ENCODE results near the gene NOTCH2.
A peak's percentile ranks its signal among the peaks of the same experiment; 100 is the strongest.

NOTCH2 gene

GRCh38 chr1:119887427-119887826, 182.0 kb downstream of the NOTCH2 start:
- no peak for DNase-seq (ENCODE audit: low spot score in 2 of 2)
- no peak overlapping the region for H3K4me3 ChIP-seq
- H3K4me1 ChIP-seq: no peaks in the 10 kb centered on the region
- in situ Hi-C loops (cut with MboI; ENCODE audit: low sequenced_read_pairs): no loop called here
- H3K27me3 ChIP-seq (ENCODE audit: low read depth): peaks cover 10% of the 10 kb centered on the region
- H3K9me3 ChIP-seq: peaks cover 12% of the 10 kb centered on the region; the same call in 1 of the 2 replicates
- no peaks in the 10 kb centered on the region for H3K36me3 ChIP-seq (replicated peaks)

GRCh38 chr1:119885903-119886783, 183.3 kb downstream of the NOTCH2 start:
- Histone ChIP-seq H3K4me1 (no peaks in the 10 kb centered on the region), H3K9me3 (peaks cover 12% of the 10 kb centered on the region; the same call in 1 of the 2 replicates), H3K27me3 (ENCODE audit: low read depth) (peaks cover 10% of the 10 kb centered on the region), H3K36me3 (replicated peaks) (no peaks in the 10 kb centered on the region), H3K4me3 (no peak overlapping the region)
- peak in 1 of 2 experiments; percentile 77 for DNase-seq (ENCODE audit: low spot score in 2 of 2)
- in situ Hi-C loops (cut with MboI; ENCODE audit: low sequenced_read_pairs): no loop called here

GRCh38 chr1:119884711-119885110, 184.8 kb downstream of the NOTCH2 start:
- peaks cover 12% of the 10 kb centered on the region; the same call in 1 of the 2 replicates for H3K9me3 ChIP-seq
- in situ Hi-C loops (cut with MboI; ENCODE audit: low sequenced_read_pairs): no loop called here
- no peak for DNase-seq (ENCODE audit: low spot score in 2 of 2)
- H3K27me3 ChIP-seq (ENCODE audit: low read depth): peaks cover 10% of the 10 kb centered on the region
- no peaks in the 10 kb centered on the region for H3K36me3 ChIP-seq (replicated peaks)
- no peaks in the 10 kb centered on the region for H3K4me1 ChIP-seq
- H3K4me3 ChIP-seq: no peak overlapping the region

DNA sequence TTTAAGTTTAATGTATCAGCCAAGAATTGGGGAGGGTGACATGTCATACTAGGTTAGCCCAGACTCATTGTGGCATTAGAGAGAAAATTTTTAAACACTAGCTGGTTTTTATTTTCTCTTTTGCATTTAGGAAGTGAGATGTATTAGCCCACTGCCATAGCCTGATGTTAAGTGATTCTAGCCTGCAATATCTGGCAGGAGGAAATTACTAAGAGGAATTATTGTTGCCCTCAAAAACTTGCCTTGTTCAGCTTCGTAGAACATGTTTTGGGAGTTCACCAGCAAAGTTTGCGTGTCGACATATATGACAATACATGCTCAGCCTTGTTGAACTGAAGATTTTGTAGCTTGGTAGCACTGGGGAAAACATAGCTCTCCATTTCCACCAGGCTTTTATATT, 185.6 kb downstream of the NOTCH2 start:
- Histone ChIP-seq H3K9me3 (peaks cover 12% of the 10 kb centered on the region; the same call in 1 of the 2 replicates), H3K4me3 (no peak overlapping the region), H3K4me1 (no peaks in the 10 kb centered on the region), H3K36me3 (replicated peaks) (no peaks in the 10 kb centered on the region), H3K27me3 (ENCODE audit: low read depth) (peaks cover 10% of the 10 kb centered on the region)
- DNase-seq (ENCODE audit: low spot score in 2 of 2): no peak
- in situ Hi-C loops (cut with MboI; ENCODE audit: low sequenced_read_pairs): no loop called here

GRCh38 chr1:119882132-119883049, 187.1 kb downstream of the NOTCH2 start:
- Histone ChIP-seq H3K36me3 (replicated peaks) (no peaks in the 10 kb centered on the region), H3K27me3 (ENCODE audit: low read depth) (peaks cover 10% of the 10 kb centered on the region), H3K4me3 (no peak overlapping the region), H3K4me1 (peaks cover 6% of the 10 kb centered on the region), H3K9me3 (no peaks in the 10 kb centered on the region)
- in situ Hi-C loops (cut with MboI; ENCODE audit: low sequenced_read_pairs): no loop called here
- no peak for DNase-seq (ENCODE audit: low spot score in 2 of 2)

- Histone ChIP-seq H3K4me3 (no peak overlapping the region), H3K36me3 (replicated peaks) (no peaks in the 10 kb centered on the region), H3K4me1 (peaks cover 6% of the 10 kb centered on the region), H3K27me3 (ENCODE audit: low read depth) (peaks cover 11% of the 10 kb centered on the region; the same call in 1 of the 2 replicates), H3K9me3 (no peaks in the 10 kb centered on the region)
- no peak for DNase-seq (ENCODE audit: low spot score in 2 of 2)
- in situ Hi-C loops (cut with MboI; ENCODE audit: low sequenced_read_pairs): no loop called here
Observed at GRCh38 chr1:119879510-119880434, 189.7 kb downstream of the NOTCH2 start.

- Histone ChIP-seq H3K9me3 (no peaks in the 10 kb centered on the region), H3K4me1 (peaks cover 6% of the 10 kb centered on the region), H3K36me3 (replicated peaks) (no peaks in the 10 kb centered on the region), H3K4me3 (no peak overlapping the region), H3K27me3 (ENCODE audit: low read depth) (peaks cover 4% of the 10 kb centered on the region; the same call in 1 of the 2 replicates)
- in situ Hi-C loops (cut with MboI; ENCODE audit: low sequenced_read_pairs): no loop called here
- DNase-seq (ENCODE audit: low spot score in 2 of 2): peak; percentile 16 to 26
Observed at GRCh38 chr1:119878171-119878570, 191.3 kb downstream of the NOTCH2 start.

DNA sequence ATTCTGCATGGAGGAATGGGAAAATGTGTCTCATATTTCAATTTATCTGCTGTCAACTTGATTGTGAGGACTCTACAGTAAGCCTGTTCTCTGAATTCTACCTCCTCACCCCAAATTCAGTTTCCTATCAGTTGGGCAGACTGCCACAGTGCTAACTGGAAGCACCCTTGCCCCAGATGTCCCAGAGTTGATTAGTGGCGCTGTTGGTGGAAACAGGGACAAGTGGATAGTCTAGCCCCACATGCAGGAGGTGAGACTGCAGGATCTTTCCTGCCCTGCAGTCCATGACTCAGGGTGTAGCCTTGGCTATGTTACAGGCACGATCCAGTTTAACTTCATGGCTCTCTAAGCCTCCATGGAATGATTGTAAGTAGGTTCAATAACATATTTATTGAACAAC, 195.3 kb downstream of the NOTCH2 start:
- H3K36me3 ChIP-seq (replicated peaks): no peaks in the 10 kb centered on the region
- no peak for DNase-seq (ENCODE audit: low spot score in 2 of 2)
- no peaks in the 10 kb centered on the region for H3K9me3 ChIP-seq
- H3K4me3 ChIP-seq: no peak overlapping the region
- in situ Hi-C loops (cut with MboI; ENCODE audit: low sequenced_read_pairs): no loop called here
- peaks cover 9% of the 10 kb centered on the region; the same call in 1 of the 2 replicates for H3K27me3 ChIP-seq (ENCODE audit: low read depth)
- peaks cover 6% of the 10 kb centered on the region for H3K4me1 ChIP-seq

DNA sequence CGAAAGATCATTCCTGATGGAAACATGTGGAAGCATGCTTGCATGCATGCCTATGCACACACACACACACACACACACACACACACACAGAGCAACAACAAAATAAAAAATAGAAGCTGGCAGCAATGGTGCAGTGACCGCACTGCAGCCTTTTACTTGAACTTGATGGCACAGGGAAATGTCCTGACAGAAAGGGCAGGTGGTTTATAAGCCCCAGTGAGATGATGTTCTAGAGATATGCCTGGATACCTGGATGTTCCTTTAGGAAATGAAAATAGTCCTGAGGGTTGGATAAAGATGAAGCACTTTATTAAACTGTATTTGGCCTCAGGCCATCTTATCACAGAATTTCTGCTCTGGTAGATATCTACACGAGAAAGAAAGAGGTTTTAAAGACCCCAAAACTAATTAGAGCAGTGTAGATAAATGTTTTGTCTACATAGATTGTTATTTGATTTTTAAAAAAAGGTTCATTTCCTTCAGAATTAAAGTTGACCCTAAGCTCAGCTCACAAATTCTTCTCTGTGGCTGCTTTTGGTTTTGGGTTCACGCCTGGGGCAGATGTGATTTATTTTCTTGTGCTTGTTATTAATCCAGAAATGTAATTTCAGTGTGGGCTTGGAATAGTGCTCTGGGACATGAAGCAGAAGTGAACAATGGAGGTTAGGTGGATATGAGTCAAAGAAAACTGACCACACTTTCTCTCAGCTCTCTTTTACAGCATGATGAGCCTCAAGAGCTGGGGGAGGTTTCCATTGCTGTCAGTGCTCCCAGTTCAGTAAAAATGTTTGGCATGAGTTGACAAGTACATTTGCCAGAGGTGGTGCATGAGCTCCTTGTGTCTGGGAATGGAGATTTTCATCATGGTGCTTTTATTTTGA, 196.1 kb downstream of the NOTCH2 start:
- DNase-seq (ENCODE audit: low spot score in 2 of 2): no peak
- in situ Hi-C loops (cut with MboI; ENCODE audit: low sequenced_read_pairs): no loop called here
- Histone ChIP-seq H3K9me3 (no peaks in the 10 kb centered on the region), H3K4me3 (no peak overlapping the region), H3K27me3 (ENCODE audit: low read depth) (peaks cover 9% of the 10 kb centered on the region; the same call in 1 of the 2 replicates), H3K4me1 (peaks cover 5% of the 10 kb centered on the region), H3K36me3 (replicated peaks) (no peaks in the 10 kb centered on the region)

DNA sequence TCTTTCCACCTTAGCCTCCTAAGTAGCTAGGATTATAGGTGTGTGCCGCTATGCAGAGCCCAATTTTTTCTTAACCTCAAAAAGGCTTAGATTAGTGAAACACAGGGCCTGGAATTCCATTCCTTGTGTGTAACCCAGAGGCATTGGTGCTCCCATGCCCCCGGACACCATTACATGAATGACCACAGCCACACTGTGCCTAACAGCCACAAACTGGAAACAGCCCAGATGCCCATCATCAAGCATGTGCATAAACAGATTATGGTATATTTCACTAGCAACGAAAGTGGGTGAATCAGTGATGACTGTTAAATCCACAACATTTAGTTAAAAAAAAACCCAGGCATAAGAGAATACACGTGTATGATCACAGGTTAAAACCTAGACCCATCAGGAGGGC, 197.6 kb downstream of the NOTCH2 start:
- DNase-seq (ENCODE audit: low spot score in 2 of 2): no peak
- Histone ChIP-seq H3K4me1 (no peaks in the 10 kb centered on the region), H3K27me3 (ENCODE audit: low read depth) (peaks cover 12% of the 10 kb centered on the region; the same call in 1 of the 2 replicates), H3K4me3 (no peak overlapping the region), H3K36me3 (replicated peaks) (no peaks in the 10 kb centered on the region), H3K9me3 (no peaks in the 10 kb centered on the region)
- in situ Hi-C loops (cut with MboI; ENCODE audit: low sequenced_read_pairs): no loop called here

GRCh38 chr1:119870917-119871596, 198.4 kb downstream of the NOTCH2 start:
- peak; percentile 75 to 94 for DNase-seq (ENCODE audit: low spot score in 2 of 2)
- no peaks in the 10 kb centered on the region for H3K4me1 ChIP-seq
- H3K27me3 ChIP-seq (ENCODE audit: low read depth): peaks cover 7% of the 10 kb centered on the region; the same call in 1 of the 2 replicates
- no peaks in the 10 kb centered on the region for H3K36me3 ChIP-seq (replicated peaks)
- no peaks in the 10 kb centered on the region for H3K9me3 ChIP-seq
- in situ Hi-C loops (cut with MboI; ENCODE audit: low sequenced_read_pairs): no loop called here
- H3K4me3 ChIP-seq: no peak overlapping the region

- in situ Hi-C loops (cut with MboI; ENCODE audit: low sequenced_read_pairs): no loop called here
- Histone ChIP-seq H3K9me3 (no peaks in the 10 kb centered on the region), H3K27me3 (ENCODE audit: low read depth) (peaks cover 11% of the 10 kb centered on the region), H3K36me3 (replicated peaks) (no peaks in the 10 kb centered on the region), H3K4me1 (no peaks in the 10 kb centered on the region), H3K4me3 (no peak overlapping the region)
- DNase-seq (ENCODE audit: low spot score in 2 of 2): no peak
Observed at GRCh38 chr1:119869995-119870394, 199.5 kb downstream of the NOTCH2 start.

Data from HAP-1 (cell line).